Activated T-cell treated with anti-CD3 and anti-CD28 coated beads, Interleukin-2, amount 50 U/mL, for 24 hours (primary cell): ENCODE results near the gene MAP4K5.

Source experiments
- DNase-seq: peaks from one replicate; pipeline ENCODE4 v3.0.0-alpha.2; 2020
- H3K27ac Mint-ChIP-seq: 2 replicates; pipeline ENCODE4 v1.8.0; 2020; ENCODE audit warnings: mild to moderate bottlenecking, mixed read lengths
- H3K27me3 Mint-ChIP-seq: 2 replicates; pipeline ENCODE4 v1.8.0; 2020; ENCODE audit warnings: mixed read lengths
- H3K36me3 Mint-ChIP-seq: 2 replicates; pipeline ENCODE4 v1.8.0; 2020; ENCODE audit warnings: low read depth, mixed read lengths
- H3K4me1 Mint-ChIP-seq: 2 replicates; pipeline ENCODE4 v1.8.0; 2020; ENCODE audit warnings: low read depth, mixed read lengths
- H3K4me3 Mint-ChIP-seq: 2 replicates; pipeline ENCODE4 v1.8.0; 2020; ENCODE audit warnings: mild to moderate bottlenecking, moderate library complexity, mixed read lengths
- H3K9me3 Mint-ChIP-seq: 2 replicates; pipeline ENCODE4 v1.8.0; 2020; ENCODE audit warnings: mixed read lengths

Gene MAP4K5

DNA sequence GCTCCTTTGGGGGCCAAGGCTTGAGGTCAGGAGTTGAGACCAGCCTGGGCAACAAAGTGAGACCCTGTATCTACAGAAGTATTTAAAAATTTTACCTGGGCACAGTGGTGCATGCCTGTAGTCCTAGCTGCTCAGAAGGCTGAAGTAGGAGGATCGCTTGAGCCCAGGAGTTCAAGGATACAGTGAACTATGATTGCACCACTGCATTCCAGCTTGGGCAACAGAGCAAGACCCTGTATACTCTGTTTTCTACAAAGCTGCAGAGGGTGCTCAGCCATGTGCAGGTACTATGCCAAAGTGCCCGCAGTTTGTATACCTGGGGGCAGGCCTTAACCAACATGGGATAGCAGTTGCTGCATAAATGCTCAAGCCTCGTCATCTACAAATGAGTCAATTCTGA is 108.8 kb downstream of the MAP4K5 start:
- Mint-ChIP-seq H3K9me3 (no peaks in the 10 kb centered on the region), H3K27ac (no peak overlapping the region), H3K4me1 (no peaks in the 10 kb centered on the region), H3K4me3 (no peak overlapping the region), H3K27me3 (no peaks in the 10 kb centered on the region), H3K36me3 (peaks cover 70% of the 10 kb centered on the region)
- no peak for DNase-seq

DNA sequence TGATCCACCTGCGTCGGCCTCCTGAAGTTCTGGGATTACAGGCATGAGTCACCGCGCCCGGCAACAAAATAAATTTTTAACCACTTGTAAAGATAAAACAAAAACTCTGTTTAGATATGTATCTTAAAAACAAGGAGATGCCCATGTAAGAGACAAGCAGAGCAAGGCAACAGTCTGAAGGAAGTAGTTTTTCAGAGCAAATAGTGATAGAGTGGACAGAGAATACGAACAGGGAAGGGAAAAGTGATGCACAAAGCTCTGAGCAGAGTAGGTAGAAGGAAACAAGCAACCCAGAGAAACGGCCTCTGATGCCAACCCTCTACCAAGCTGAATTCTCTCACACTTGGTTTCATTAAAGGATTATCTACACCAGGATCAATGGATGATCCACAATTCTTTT is 110.9 kb downstream of the MAP4K5 start:
- Mint-ChIP-seq H3K4me3 (no peak overlapping the region), H3K27me3 (no peaks in the 10 kb centered on the region), H3K36me3 (peaks cover 77% of the 10 kb centered on the region), H3K27ac (no peak overlapping the region), H3K4me1 (peaks cover 5% of the 10 kb centered on the region), H3K9me3 (no peaks in the 10 kb centered on the region)
- DNase-seq: no peak

DNA sequence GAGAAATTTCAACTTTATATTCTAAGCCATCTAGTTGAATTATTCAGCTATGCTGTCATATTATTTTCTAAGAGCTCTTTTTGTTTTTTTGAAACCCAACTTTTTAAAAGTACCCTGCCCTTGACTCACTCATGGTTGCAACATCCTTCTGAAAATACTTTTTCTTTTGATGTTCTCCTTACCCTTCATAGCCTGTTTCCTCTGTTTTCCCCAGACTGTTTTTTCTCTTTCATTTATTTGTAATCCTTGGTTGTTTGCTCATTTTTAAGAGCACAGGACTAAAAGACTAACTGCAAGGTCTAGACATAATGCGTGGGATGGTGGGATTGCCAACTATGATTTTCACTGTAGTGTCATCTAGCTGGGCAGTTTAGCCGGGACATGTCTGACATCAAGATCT is 114.5 kb downstream of the MAP4K5 start:
- peaks cover 78% of the 10 kb centered on the region for H3K36me3 Mint-ChIP-seq
- H3K4me3 Mint-ChIP-seq: no peak overlapping the region
- H3K9me3 Mint-ChIP-seq: peaks cover 7% of the 10 kb centered on the region
- peaks cover 5% of the 10 kb centered on the region for H3K4me1 Mint-ChIP-seq
- no peak overlapping the region for H3K27ac Mint-ChIP-seq
- H3K27me3 Mint-ChIP-seq: no peaks in the 10 kb centered on the region
- DNase-seq: no peak

DNA sequence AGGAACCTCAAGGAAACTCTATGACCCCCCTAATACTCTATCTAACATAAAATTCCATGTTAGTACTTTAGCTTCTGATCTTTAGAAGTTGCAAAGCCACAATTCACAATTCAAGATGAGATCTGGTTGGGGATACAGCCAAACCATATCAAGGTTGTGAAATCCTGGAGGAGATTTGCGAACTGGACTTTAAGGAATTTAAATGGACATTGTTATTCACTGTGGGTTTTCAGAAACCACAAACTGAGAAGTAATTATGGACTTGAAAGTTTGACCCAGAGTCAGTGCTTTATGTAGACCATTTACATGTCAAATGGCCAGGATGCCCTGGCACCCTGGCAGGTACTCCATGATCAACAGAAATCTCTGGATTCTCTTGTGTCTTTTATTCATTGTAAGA is 121.4 kb downstream of the MAP4K5 start:
- Mint-ChIP-seq H3K4me1 (no peaks in the 10 kb centered on the region), H3K27ac (no peak overlapping the region), H3K9me3 (peaks cover 31% of the 10 kb centered on the region), H3K4me3 (no peak overlapping the region), H3K27me3 (no peaks in the 10 kb centered on the region), H3K36me3 (peaks cover 23% of the 10 kb centered on the region)
- no peak for DNase-seq

DNA sequence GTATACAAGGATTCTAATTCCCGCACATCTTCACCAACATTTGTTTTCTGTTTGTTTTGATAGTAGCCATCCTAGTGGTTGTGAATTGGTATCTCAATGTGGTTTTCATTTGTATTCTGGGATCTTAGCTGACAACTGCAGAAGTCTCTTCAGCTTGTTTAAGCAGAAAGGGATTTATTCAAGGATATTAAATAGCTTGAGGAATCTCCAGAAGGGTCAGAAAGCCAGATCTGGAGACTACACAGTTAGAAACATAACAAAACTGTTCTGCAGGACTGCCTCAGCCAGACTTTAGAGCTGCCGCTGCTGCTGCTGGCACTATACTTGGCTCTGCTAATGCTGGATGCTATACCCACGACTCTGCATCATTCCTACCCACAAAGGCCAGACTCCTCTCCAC is 122.3 kb downstream of the MAP4K5 start:
- Mint-ChIP-seq H3K27ac (no peak overlapping the region), H3K36me3 (peaks cover 18% of the 10 kb centered on the region), H3K4me1 (no peaks in the 10 kb centered on the region), H3K4me3 (no peak overlapping the region), H3K9me3 (peaks cover 37% of the 10 kb centered on the region), H3K27me3 (no peaks in the 10 kb centered on the region)
- no peak for DNase-seq

DNA sequence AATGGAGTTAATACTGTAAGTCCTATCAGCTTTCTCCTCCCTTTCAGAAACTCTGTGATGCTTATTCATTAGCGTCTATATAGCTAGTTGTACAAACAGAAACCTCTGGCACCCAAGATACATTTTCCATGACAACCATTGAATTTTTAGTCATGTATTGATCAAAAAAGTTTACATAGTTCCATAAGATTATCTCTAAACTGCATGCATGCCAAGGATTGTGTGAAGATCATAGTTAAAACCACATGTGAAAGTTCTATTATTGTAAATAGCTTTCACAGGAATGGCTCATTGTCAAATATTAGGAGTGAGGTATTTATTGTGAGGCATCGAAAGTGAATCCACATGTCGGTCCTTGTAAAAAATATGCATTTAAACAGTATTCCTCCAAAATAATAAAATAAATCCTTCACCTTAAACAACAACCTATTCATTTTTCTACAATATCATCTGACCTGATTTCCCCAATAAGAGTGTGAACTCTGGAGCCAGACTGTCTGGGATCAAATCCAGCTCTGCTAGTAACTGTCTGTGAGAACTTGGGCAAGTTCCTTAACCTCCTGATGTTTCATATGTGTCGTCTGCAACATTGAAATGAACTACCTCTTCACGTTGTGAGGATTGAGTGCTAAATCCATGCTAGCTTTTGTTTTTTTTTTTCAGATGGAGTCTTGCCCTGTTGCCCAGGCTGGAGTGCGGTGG is 125.1 kb downstream of the MAP4K5 start:
- Mint-ChIP-seq H3K9me3 (peaks cover 24% of the 10 kb centered on the region), H3K4me3 (no peak overlapping the region), H3K4me1 (peaks cover 2% of the 10 kb centered on the region), H3K36me3 (peaks cover 1% of the 10 kb centered on the region), H3K27ac (no peak overlapping the region), H3K27me3 (no peaks in the 10 kb centered on the region)
- no peak for DNase-seq

DNA sequence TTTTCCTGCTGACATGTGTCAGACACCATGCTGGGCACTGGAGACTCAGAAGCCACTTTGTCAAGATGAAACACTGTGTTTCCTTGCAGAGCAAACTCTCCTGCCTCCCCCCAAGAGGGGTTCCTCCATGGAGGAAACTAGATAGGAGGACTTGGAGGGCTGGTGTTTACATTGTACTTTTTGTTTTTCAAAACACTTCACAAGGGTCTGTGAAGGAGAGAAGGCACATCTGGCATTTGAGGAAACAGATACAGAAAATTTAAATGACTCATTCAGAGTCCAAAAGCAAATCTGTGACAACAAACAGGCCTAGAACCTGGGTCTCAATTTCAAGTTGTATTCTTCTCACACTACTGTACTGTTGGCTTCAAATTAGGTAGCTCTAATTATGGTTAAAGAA is 128.9 kb downstream of the MAP4K5 start:
- DNase-seq: no peak
- H3K27me3 Mint-ChIP-seq: no peaks in the 10 kb centered on the region
- peaks cover 14% of the 10 kb centered on the region for H3K9me3 Mint-ChIP-seq
- no peaks in the 10 kb centered on the region for H3K36me3 Mint-ChIP-seq
- peaks cover 2% of the 10 kb centered on the region for H3K4me1 Mint-ChIP-seq
- no peak overlapping the region for H3K27ac Mint-ChIP-seq
- no peak overlapping the region for H3K4me3 Mint-ChIP-seq

DNA sequence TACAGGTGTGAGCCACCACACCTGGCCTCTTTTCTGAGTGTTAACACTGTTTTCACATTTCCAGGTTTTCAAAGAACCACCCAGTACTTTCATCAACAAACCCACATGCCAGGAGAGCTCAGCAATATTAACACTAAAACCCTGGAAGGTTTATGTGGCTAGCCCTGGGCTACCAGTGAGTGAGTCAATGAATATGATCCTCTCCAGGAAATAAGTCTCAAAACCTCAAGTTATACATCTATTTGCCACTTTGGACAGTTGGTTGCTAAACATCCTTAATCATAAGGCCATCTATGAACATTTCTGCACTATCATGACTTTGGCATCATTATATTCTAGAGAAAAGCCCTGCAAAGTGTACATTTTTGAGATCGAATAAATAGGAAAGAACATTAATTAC is 129.4 kb downstream of the MAP4K5 start:
- H3K27ac Mint-ChIP-seq: no peak overlapping the region
- no peak for DNase-seq
- H3K4me3 Mint-ChIP-seq: no peak overlapping the region
- H3K36me3 Mint-ChIP-seq: no peaks in the 10 kb centered on the region
- H3K27me3 Mint-ChIP-seq: no peaks in the 10 kb centered on the region
- H3K9me3 Mint-ChIP-seq: peaks cover 14% of the 10 kb centered on the region
- peaks cover 2% of the 10 kb centered on the region for H3K4me1 Mint-ChIP-seq

DNA sequence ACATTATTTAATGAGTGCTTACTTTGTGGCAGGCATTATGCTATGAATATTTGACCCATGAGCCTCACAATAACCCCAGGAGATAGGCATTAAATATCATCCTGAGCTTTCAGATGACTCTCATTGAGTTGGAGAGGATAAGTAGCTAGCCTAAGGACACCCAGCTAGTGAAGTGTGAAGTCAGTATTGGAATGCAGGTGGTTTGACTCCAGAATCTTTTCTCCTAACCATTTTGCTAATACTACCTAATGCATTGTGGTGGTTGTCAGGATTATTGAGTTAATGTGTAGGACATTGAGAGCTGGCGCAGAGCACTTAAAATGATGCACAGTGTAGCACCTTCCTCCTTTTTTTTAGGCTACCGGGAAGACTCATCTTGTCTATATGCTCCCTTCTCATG is 131.9 kb downstream of the MAP4K5 start:
- no peak overlapping the region for H3K27ac Mint-ChIP-seq
- no peak for DNase-seq
- peaks cover 1% of the 10 kb centered on the region for H3K9me3 Mint-ChIP-seq
- no peak overlapping the region for H3K4me3 Mint-ChIP-seq
- peaks cover 2% of the 10 kb centered on the region for H3K36me3 Mint-ChIP-seq
- peaks cover 19% of the 10 kb centered on the region for H3K4me1 Mint-ChIP-seq
- peaks cover 3% of the 10 kb centered on the region for H3K27me3 Mint-ChIP-seq

DNA sequence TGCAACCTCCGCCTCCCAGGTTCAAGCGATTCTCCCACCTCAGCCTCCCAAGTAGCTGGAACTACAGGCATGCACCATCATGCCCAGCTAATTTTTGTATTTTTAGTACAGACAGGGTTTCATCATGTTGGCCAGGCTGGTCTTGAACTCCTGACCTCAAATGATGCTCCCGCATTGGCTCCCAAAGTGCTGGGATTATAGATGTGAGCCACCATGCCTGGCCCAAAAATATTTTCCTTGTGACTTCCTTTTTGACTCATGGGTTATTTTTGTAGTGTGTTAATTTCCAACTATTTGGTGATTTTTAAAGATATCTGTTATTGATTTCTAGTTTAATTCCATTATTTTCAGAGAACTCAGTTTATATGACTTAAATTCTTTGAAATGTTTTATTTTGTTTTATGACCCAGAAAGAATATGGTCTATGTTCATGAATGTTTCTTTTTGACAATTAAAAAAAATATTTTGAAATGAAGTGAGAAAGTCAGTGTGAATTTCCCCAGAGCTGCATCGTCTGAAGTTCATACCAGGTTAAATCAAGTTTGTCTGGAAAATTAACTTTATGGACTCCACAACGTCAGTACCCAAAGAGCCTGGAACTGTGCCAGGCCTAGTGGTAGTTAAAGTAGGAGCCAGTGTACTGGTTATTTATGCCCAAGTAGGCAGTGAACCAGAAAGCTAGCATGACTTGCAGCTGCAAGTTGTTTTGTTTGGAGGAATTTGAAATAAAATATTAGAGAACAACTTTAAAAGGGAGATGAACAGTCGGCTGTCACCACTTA is 132.9 kb downstream of the MAP4K5 start:
- peaks cover 3% of the 10 kb centered on the region for H3K27me3 Mint-ChIP-seq
- no peak for DNase-seq
- peaks cover 2% of the 10 kb centered on the region for H3K36me3 Mint-ChIP-seq
- H3K9me3 Mint-ChIP-seq: no peaks in the 10 kb centered on the region
- H3K4me3 Mint-ChIP-seq: no peak overlapping the region
- peaks cover 20% of the 10 kb centered on the region for H3K4me1 Mint-ChIP-seq
- no peak overlapping the region for H3K27ac Mint-ChIP-seq

DNA sequence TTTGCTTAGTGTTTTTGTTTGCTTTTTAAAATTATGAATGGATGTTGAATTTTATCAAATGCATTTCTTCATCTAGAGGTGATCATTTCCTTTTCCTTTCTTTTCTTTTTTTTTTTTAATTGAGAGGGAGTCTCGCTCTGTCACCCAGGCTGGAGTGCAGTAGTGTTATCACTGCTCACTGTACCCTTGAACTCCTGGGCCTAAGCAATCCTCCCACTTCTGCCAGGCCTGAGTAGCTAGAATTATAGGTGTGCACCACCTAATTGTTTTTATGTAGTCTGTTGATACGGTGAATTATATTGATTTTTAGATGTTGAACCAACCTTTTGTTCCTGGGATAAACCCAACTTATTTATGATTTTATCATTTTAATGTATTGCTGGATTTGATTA is 134.2 kb downstream of the MAP4K5 start:
- no peaks in the 10 kb centered on the region for H3K9me3 Mint-ChIP-seq
- no peak for DNase-seq
- no peak overlapping the region for H3K4me3 Mint-ChIP-seq
- H3K4me1 Mint-ChIP-seq: peaks cover 18% of the 10 kb centered on the region
- no peak overlapping the region for H3K27ac Mint-ChIP-seq
- H3K36me3 Mint-ChIP-seq: peaks cover 2% of the 10 kb centered on the region
- peaks cover 3% of the 10 kb centered on the region for H3K27me3 Mint-ChIP-seq

DNA sequence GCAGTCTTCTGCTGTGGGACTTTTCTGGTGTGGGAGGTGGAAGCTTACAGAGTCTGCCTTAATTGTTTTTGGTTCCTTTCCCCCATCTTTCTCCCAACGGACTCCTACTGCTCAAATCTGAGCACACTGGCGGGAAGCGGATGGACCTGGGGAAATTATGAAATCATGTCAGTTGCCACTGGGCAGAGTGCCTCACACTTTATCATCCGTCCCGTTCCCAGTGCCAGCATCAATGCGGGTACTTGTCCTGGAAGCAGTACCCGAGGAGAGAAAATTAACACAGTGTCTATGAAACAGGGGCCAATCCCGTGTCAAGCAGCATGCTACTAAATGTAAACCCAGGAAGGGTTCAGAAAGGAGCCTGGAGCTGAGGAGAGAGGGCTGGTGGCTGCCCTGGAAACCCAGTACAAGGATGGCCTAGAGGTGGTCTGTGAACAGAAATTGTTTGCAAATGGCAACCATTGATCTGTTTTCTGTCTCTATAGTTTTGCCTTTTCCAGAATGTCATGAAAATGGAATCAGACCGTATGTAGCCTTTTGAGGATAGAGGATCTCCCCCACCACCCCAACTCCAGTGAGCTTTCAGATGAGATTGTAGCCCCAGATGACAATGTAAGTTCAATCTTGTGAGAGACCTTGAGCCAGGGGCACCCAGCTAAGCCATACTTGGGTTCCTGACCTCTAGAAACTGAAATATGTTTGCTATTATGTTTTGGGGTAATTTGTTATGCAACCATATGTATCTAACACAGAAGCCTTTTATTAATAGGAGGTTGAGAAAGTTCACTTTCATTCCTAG is 134.8 kb downstream of the MAP4K5 start:
- no peak for DNase-seq
- Mint-ChIP-seq H3K4me1 (peaks cover 18% of the 10 kb centered on the region), H3K9me3 (no peaks in the 10 kb centered on the region), H3K4me3 (peak overlapping the region; percentile 82), H3K27me3 (peaks cover 3% of the 10 kb centered on the region), H3K36me3 (peaks cover 2% of the 10 kb centered on the region), H3K27ac (peak overlapping the region; percentile 24)

DNA sequence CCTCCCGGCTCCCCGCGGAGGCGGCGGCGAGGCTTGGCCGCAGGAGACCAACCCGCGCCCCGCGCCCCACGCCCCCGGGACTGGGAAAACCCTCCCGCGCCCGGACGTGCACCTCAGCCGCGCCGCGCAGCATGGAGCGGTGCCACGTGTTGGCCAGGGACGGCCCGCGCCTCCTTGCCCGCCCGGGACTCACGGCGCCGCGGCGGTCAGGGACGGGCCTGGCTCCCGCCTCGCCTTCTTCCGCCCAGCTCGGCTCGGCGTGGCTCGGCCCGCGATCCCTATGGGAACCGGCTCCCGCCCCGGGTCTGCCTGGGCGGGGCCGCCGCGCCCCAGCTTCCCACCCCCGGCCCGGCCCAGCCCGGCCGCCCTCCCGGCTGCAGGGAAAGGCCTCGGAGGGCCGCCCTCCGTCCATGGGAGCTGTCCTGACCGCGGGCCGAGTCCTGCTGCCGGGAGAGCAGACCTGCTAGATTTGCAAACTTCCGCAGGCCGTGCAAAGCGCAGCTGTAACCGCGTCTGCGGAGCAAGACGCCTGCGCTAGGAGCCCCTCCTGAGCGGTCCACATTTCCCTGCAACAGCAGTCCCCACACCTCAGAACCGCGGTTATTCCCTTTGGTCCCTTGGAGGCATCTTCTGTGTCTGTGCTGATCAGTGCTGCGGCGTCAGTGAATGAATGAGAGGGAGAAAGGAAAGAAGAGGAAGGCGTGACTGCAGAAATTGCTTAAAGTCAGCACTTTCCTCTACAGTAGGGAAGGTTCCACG is 135.6 kb downstream of the MAP4K5 start, which contains the start of gene CDKL1:
CDKL1 (minus strand) TSS at position 251 of the 759 bp plus-strand sequence. CDS start 1,013 bp downstream, outside the sequence.
- peak within 1 kb of the TSS; percentile 90 for H3K27ac Mint-ChIP-seq
- peak; percentile 77 for DNase-seq
- peaks cover 3% of the 10 kb centered on the region for H3K27me3 Mint-ChIP-seq
- peaks cover 18% of the 10 kb centered on the region for H3K4me1 Mint-ChIP-seq
- H3K4me3 Mint-ChIP-seq: peak within 1 kb of the TSS; percentile 82
- H3K9me3 Mint-ChIP-seq: no peaks in the 10 kb centered on the region
- peaks cover 2% of the 10 kb centered on the region for H3K36me3 Mint-ChIP-seq

DNA sequence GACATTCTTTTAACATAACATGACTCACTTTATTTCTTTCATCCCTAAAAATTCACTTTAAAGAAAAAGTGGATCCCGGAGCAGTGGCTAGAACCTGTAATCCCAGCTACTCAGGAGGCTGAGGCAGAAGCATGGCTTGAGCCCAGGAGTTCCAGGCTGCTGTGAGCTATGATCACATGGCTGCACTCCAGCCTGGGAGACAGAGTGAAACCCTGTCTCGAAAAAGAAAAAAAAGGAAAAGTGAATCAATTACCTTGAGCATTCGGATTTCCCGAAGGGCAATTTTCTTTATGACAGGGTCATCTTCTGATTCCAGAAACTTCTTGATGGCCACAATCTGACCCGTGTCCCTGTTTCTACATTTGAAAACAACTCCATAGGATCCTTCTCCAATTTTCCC is 136.9 kb downstream of the MAP4K5 start:
- Mint-ChIP-seq H3K36me3 (peaks cover 2% of the 10 kb centered on the region), H3K27me3 (peaks cover 3% of the 10 kb centered on the region), H3K4me3 (peak overlapping the region; percentile 82), H3K4me1 (peaks cover 18% of the 10 kb centered on the region), H3K9me3 (no peaks in the 10 kb centered on the region), H3K27ac (no peak overlapping the region)
- no peak for DNase-seq
